ENCODE measurements around the gene ADI1. TPM values are rescaled to one million over a fixed set of nuclear protein-coding genes. Genes with fewer than 3 reads are reported as not detected.

Gene ADI1
- total and polyA plus RNA-seq, 2 of the 4 experiments (the other 2 are of a cell fraction) = 43.2 to 46.0 TPM

DNA sequence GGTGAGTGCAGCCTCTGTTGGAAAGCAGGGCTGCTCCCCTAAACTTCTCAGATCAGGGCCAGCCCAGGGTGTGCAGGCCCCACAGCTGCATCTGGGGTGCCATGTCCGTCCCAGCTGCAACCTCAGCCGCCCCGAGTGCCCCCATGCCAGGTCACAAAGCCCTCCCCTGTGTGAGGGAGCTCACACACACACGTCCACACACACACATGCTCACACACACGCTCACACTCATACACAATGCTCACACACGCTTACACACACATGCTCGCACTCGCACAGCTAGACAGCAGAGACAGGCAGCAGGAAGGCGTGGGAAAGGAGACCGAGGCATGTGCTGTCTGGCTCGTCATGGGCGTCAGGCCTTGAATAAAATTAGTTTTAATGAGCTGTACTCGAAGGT, 55.4 kb downstream of the ADI1 start:
- POLR2A ChIA-PET (ENCODE audit: unreplicated experiment) = no interaction called here
- CTCF ChIA-PET = no interaction called here
- intact Hi-C loops (cut with micrococcal nuclease) = no loop called here

More for the DNA sequence above, 55.4 kb downstream of the ADI1 start:
- Histone ChIP-seq H3K4me1 (ENCODE audit: control insufficient read depth, insufficient read depth, low read length) (peaks cover 12% of the 10 kb centered on the region), H3K18ac (ENCODE audit: low read depth, low read length) (no peak overlapping the region), H3K23ac (ENCODE audit: low read depth, low read length) (no peak overlapping the region), H3K4me3 (ENCODE audit: insufficient read depth, low read depth, low read length) (no peak overlapping the region), H3K36me3 (ENCODE audit: control insufficient read depth, insufficient read depth, low read length) (peaks cover 29% of the 10 kb centered on the region), H2BK120ac (ENCODE audit: low read depth, low read length) (no peak overlapping the region; the same call in 1 of the 2 replicates), H2BK5ac (ENCODE audit: low read depth, low read length, poor library complexity, severe bottlenecking) (peak overlapping the region; percentile 2), H4K91ac (ENCODE audit: insufficient read depth, low read depth, low read length) (no peak overlapping the region), H3K4ac (ENCODE audit: low read depth, low read length) (peak overlapping the region; percentile 45), H3K9ac (ENCODE audit: low read depth, low read length) (no peak overlapping the region), H3K9me1 (ENCODE audit: insufficient read depth, low read length) (peaks cover 7% of the 10 kb centered on the region), H4K5ac (ENCODE audit: low read depth, low read length) (no peak overlapping the region), H4K20me1 (ENCODE audit: insufficient read depth, low read length) (no peaks in the 10 kb centered on the region), H3K27me3 (ENCODE audit: control insufficient read depth, insufficient read depth, low read length) (no peaks in the 10 kb centered on the region), H4K8ac (ENCODE audit: low read depth in 2 of 2, low read length in 2 of 2) (no peak overlapping the region), H2BK20ac (ENCODE audit: low read depth, low read length) (no peak overlapping the region), H2AK5ac (ENCODE audit: low read depth, low read length) (peak overlapping the region; percentile 64; the same call in 1 of the 2 replicates), H3K56ac (ENCODE audit: extremely low read depth, insufficient read depth, low read length) (no peak overlapping the region), H3K14ac (replicated peaks; ENCODE audit: low read depth, low read length) (no peak overlapping the region), H3K27ac (ENCODE audit: insufficient read depth, low read length) (no peak overlapping the region), H3K4me2 (ENCODE audit: low read depth, low read length) (no peak overlapping the region), H3K79me1 (ENCODE audit: low read depth in 1 of 2, low read length in 2 of 2) (peaks cover 0 to 25% of the 10 kb centered on the region in 2 experiments; a peak in 2 of 4 replicates), H3K9me3 (ENCODE audit: control insufficient read depth, insufficient read depth, low read length) (no peaks in the 10 kb centered on the region), H2AK9ac (replicated peaks; ENCODE audit: low read depth, low read length, poor library complexity) (no peak overlapping the region), H2BK15ac (ENCODE audit: low read depth, low read length) (no peak overlapping the region), H2AFZ (replicated peaks; ENCODE audit: low read length, poor library complexity) (no peak overlapping the region)
- in situ Hi-C loops (cut with MboI; ENCODE audit: low sequenced_read_pairs) (no loop called here), dilution Hi-C loops (cut with HindIII; ENCODE audit: low sequenced_read_pairs, unreplicated experiment) (no loop called here)
- DNase-seq = no peak
- 73% methylated on average over 2 of the region's 13 CpGs; no CpG with 5 or more reads in 1 of the 2 experiments for WGBS, 2 experiments (ENCODE audit: extremely low coverage in 2 of 2, insufficient read length in 1 of 2)
- ATAC-seq (ENCODE audit: low read depth) = no peak
- TF ChIP-seq BHLHE40 (IDR thresholded peaks at IDR 0.05; ENCODE audit: low read depth, low read length) (no peak), MAZ (IDR thresholded peaks at IDR 0.05; ENCODE audit: borderline replicate concordance, low read depth, low read length) (no peak), FOS (IDR thresholded peaks at IDR 0.05; ENCODE audit: low read depth, low read length) (no peak), NFE2L2 (IDR thresholded peaks at IDR 0.05; ENCODE audit: low read depth, low read length) (no peak), MXI1 (IDR thresholded peaks at IDR 0.05; ENCODE audit: borderline replicate concordance, low read depth, low read length) (no peak), MAFK (IDR thresholded peaks at IDR 0.05; ENCODE audit: low read depth, low read length) (no peak), CHD1 (IDR thresholded peaks at IDR 0.05; ENCODE audit: low read depth, low read length) (no peak), RFX5 (IDR thresholded peaks at IDR 0.05; ENCODE audit: low read depth, low read length) (no peak), POLR2A (IDR thresholded peaks at IDR 0.05; ENCODE audit: low read depth, low read length) (no peak), SMC3 (IDR thresholded peaks at IDR 0.05; ENCODE audit: low read depth, low read length) (no peak), CEBPB (IDR thresholded peaks at IDR 0.05; ENCODE audit: low read depth, low read length) (no peak), RAD21 (IDR thresholded peaks at IDR 0.05; ENCODE audit: low read length) (no peak), RCOR1 (IDR thresholded peaks at IDR 0.05; ENCODE audit: insufficient replicate concordance, low read length) (no peak)
- TF ChIP-seq, protein P1, sequence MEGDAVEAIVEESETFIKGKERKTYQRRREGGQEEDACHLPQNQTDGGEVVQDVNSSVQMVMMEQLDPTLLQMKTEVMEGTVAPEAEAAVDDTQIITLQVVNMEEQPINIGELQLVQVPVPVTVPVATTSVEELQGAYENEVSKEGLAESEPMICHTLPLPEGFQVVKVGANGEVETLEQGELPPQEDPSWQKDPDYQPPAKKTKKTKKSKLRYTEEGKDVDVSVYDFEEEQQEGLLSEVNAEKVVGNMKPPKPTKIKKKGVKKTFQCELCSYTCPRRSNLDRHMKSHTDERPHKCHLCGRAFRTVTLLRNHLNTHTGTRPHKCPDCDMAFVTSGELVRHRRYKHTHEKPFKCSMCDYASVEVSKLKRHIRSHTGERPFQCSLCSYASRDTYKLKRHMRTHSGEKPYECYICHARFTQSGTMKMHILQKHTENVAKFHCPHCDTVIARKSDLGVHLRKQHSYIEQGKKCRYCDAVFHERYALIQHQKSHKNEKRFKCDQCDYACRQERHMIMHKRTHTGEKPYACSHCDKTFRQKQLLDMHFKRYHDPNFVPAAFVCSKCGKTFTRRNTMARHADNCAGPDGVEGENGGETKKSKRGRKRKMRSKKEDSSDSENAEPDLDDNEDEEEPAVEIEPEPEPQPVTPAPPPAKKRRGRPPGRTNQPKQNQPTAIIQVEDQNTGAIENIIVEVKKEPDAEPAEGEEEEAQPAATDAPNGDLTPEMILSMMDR (conservative IDR thresholded peaks at IDR 0.05; ENCODE audit: low read depth, low read length) = no peak
- TF ChIP-seq, protein P2, sequence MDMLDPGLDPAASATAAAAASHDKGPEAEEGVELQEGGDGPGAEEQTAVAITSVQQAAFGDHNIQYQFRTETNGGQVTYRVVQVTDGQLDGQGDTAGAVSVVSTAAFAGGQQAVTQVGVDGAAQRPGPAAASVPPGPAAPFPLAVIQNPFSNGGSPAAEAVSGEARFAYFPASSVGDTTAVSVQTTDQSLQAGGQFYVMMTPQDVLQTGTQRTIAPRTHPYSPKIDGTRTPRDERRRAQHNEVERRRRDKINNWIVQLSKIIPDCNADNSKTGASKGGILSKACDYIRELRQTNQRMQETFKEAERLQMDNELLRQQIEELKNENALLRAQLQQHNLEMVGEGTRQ (IDR thresholded peaks at IDR 0.05; ENCODE audit: low read depth, low read length) = no peak
- TF ChIP-seq, protein P3, sequence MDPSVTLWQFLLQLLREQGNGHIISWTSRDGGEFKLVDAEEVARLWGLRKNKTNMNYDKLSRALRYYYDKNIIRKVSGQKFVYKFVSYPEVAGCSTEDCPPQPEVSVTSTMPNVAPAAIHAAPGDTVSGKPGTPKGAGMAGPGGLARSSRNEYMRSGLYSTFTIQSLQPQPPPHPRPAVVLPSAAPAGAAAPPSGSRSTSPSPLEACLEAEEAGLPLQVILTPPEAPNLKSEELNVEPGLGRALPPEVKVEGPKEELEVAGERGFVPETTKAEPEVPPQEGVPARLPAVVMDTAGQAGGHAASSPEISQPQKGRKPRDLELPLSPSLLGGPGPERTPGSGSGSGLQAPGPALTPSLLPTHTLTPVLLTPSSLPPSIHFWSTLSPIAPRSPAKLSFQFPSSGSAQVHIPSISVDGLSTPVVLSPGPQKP (IDR thresholded peaks at IDR 0.05; ENCODE audit: borderline replicate concordance, low read depth, low read length) = no peak
- BruUV-seq (replicated peaks) = no TSS peak

Measured in IMR-90 (cell line).